ENCODE data around the gene STXBP3. TPM values are rescaled to one million over a fixed set of nuclear protein-coding genes. Genes with fewer than 3 reads are reported as not detected.

Gene STXBP3
- polyA plus RNA-seq, 1 donor from 2014 or later = 29.6 TPM

Other genes starting within 250 kb of the STXBP3 start
- gene EEIG2, start 186.6 kb upstream of the STXBP3 start, polyA plus RNA-seq = 13.1 and 13.2 TPM in 2 replicates
- 2.6 and 4.1 TPM in 2 replicates for gene HENMT1, start 85.6 kb upstream of the STXBP3 start, polyA plus RNA-seq
- gene PRPF38B, start 54.4 kb upstream of the STXBP3 start, polyA plus RNA-seq = 24.5 and 31.9 TPM in 2 replicates
- gene FNDC7, start 33.8 kb upstream of the STXBP3 start, polyA plus RNA-seq = not detected in 2 replicates
- gene AKNAD1, start 110.4 kb downstream of the STXBP3 start, polyA plus RNA-seq = not detected in 2 replicates
- gene GPSM2, start 130.3 kb downstream of the STXBP3 start, polyA plus RNA-seq = 5.3 and 6.7 TPM in 2 replicates
- gene CLCC1, start 216.8 kb downstream of the STXBP3 start, polyA plus RNA-seq = 27.8 and 28.7 TPM in 2 replicates

All from neural cell (in vitro differentiated cells).